Femur (tissue), 1 donor: ENCODE measurements around the gene TBXA2R.

ENCODE experiments used
- DNase-seq: peaks from one replicate; pipeline ENCODE4 v3.0.0-alpha.2; 2017

TBXA2R gene

GRCh38 chr19:3550947-3551791 lies 55.5 kb downstream of the TBXA2R start:
- DNase-seq, result no peak

GRCh38 chr19:3549816-3550215 lies 56.9 kb downstream of the TBXA2R start:
- no peak for DNase-seq

DNA sequence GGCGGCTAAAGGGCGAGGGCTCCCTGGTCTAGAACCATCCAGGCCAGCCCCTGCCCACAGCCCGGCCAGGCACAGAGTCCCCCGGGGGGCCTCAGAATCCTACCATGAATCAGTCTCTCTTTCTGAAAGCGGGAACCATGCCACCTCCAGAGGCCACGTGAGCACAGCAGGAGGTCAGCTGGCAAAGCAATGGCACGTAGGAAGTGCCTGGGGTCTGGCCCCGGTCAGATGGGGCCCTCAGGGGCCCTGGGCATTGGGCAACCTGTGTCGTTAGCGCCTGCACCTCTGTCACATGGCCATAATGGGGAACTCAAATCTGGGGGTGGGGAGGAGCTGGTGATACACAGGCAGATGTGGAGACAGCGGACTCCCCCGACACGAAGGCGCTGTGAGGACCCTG lies 58.1 kb downstream of the TBXA2R start:
- DNase-seq, result peak; percentile 53

GRCh38 chr19:3547767-3548282 lies 58.9 kb downstream of the TBXA2R start:
- DNase-seq, result no peak

DNA sequence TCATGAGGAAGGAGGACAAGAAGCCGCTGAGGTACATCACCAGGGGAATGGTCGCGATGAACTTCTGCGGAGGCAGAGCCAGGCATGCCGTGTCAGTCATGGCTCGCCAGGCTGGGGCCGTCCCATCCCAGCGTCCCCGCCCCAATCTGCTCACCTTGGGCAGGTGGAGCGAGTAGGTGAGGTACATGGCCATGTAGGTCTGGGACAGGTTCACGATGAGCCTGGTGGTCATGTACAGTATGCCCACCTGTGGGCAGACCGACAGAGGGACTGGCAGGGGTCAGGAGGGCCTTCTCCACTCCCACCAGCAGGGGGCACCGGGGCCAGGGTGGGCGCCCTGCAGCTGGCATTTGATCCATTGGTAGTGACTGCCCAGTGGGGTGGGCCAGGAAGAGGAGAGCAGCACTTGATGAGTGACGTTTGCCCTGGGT lies 59.4 kb downstream of the TBXA2R start:
- no peak for DNase-seq

DNA sequence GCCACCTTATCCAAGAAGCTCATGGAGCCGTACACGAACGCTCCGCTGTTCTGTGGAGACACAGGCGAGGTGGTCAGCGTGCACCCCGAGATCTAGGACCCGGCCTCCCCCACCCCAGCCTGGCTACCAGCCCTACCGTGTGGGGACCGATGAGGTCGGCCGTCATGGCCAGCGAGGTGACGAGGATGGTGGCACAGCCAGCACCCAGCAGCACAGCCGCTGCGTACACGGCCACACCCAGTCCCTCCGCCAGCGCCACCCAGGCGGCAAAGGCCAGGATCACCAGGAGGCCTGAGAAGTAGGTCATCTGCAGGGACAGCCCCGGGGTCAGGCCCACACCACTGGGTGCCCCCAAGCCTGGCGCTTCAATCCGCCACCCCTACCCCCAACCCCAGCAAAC lies 60.6 kb downstream of the TBXA2R start:
- DNase-seq, result no peak

DNA sequence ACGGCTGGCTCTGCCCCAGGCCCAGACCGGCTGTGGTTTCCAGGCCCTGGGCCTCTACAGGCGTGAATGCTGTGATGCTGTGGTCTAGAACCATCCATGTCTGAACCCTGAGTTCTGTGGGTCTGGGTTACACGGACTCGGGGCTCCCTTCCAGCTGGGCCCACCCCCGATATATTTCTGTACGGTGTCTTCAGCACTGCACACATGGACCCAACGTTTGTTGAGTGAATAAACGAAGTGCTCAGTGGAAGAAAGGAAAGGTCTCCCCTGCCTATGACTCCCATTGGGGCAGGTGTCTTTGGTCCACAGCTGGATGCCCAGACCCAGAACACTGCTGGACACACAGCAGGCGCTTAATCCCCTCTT lies 61.0 kb downstream of the TBXA2R start:
- DNase-seq, result no peak

DNA sequence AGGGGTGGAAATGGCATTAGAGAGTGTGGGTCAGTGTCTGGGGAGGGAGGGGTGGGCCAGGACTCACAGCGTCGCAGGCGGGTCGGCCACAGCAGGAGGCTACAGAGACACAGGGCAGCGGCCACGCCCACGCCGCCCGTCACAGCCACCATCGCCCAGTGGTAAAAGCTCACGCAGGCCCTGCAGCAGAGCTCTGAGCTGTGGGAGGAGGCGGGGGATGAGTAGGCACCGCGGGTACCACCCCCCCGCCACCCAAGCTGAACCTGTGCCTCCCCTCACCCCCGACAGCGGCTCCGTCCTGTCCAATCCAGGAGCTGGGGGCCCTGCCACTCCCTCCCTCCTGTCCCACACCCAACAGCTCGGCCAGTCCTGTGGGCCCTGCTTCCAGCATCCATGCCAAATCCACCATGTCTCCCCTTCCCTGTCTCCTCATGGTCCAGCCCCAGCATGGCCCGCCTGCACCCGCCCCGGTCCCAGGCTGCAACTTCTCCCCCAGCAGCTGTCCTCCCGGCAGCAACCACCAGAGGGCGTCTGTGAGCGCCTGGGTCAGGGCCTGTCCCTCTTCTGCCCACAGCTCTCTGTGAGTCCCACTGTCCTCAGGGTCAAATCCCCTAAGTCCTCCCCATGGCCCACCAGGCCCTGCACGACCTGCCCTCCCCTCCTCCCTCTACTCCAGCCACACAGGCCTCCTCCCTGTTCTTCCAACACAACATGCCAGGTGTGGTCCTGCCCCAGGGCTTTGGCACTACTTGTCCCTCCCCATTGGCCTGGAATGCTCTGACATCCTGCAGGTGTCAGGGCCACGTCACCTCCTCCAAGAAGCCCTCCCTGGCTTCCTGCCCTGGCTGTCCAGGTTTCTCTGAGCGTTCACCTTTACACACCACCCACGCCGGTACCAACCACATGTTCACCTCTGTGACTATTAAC lies 61.7 kb downstream of the TBXA2R start:
- peak; percentile 69 for DNase-seq
